Subcutaneous abdominal adipose tissue (tissue), 5 donors: ENCODE measurements around the gene CMKLR1.
A peak's percentile ranks its signal among the peaks of the same experiment; 100 is the strongest.

Source experiments
- H3K27ac ChIP-seq: one replicate; pipeline ENCODE4 v1.7.0; 2013; ENCODE audit warnings: low read depth, mild to moderate bottlenecking, inconsistent platforms, low read length, moderate library complexity
- H3K27me3 ChIP-seq, 5 donors: one replicate each; pipeline ENCODE4 v1.7.0; 2013; ENCODE audit warnings: low read length in 5 of 5, inconsistent platforms in 1 of 5; ENCODE audit not compliant: control insufficient read depth in 5 of 5, insufficient read depth in 4 of 5
- H3K36me3 ChIP-seq, 5 donors: one replicate each; pipeline ENCODE4 v1.7.0; 2013; ENCODE audit warnings: low read length in 5 of 5; ENCODE audit not compliant: control insufficient read depth in 5 of 5, insufficient read depth in 5 of 5
- H3K4me1 ChIP-seq, 5 donors: one replicate each; pipeline ENCODE4 v1.7.0; 2013; ENCODE audit warnings: low read length in 5 of 5, mild to moderate bottlenecking in 3 of 5, moderate library complexity in 1 of 5; ENCODE audit not compliant: control insufficient read depth in 5 of 5, insufficient read depth in 5 of 5
- H3K4me3 ChIP-seq, 5 donors: one replicate each; pipeline ENCODE4 v1.7.0; 2013; ENCODE audit warnings: low read length in 5 of 5, low read depth in 1 of 5
- H3K9ac ChIP-seq, 5 donors: one replicate each; pipeline ENCODE4 v1.7.0; 2013; ENCODE audit warnings: low read length in 5 of 5, mild to moderate bottlenecking in 4 of 5, moderate library complexity in 3 of 5
- H3K9me3 ChIP-seq, 5 donors: one replicate each; pipeline ENCODE4 v1.7.0; 2013; ENCODE audit warnings: low read length in 5 of 5; ENCODE audit not compliant: control insufficient read depth in 5 of 5
- donor health status: healthy.
- donor health status: healthy.
- donor health status: healthy.
- donor health status: healthy.
- donor health status: healthy.

Gene CMKLR1

GRCh38 chr12:108317308-108318234 lies 21.5 kb downstream of the CMKLR1 start:
- Histone ChIP-seq H3K27me3 (no peaks in the 10 kb centered on the region), H3K9ac (no peak overlapping the region), H3K4me3 (no peak overlapping the region), H3K9me3 (no peaks in the 10 kb centered on the region), H3K36me3 (peaks cover 0 to 6% (median 0%) of the 10 kb centered on the region in 5 donors), H3K27ac (no peak overlapping the region), H3K4me1 (peaks cover 2 to 59% (median 24%) of the 10 kb centered on the region in 5 donors)

GRCh38 chr12:108316176-108317086 lies 22.7 kb downstream of the CMKLR1 start:
- H3K4me1 ChIP-seq, result peaks cover 2 to 64% (median 26%) of the 10 kb centered on the region in 5 donors

DNA sequence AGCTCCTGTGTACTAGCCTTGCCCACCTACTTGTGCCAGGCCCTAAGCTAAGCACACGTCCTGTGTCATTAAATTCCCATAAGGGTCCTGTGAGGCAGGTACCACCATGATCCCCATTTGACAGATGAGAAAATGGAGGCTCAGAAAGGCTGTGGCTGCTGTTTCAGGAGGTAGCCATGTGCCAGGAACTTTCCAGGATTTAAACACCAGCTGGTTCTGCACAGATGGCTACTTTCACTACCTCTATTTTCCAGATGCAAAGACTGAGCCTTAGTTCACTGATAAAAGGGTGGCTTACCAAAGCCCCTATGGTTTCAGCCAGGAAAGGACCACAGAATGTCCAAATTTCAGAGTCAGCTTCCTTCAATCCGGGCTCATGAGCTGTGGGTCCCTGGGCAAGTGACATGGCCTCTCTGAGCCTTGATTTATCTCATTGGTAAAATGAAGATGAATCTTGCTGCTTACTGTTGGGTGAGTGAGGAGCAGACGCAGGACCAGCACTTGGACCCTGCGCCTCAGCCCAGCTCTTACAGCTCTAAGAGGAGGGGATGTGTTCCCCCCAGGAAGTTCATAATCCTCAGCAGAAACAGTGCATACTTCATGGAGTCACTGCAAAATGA lies 23.5 kb downstream of the CMKLR1 start:
- peaks cover 2 to 62% (median 26%) of the 10 kb centered on the region in 5 donors for H3K4me1 ChIP-seq
- no peak overlapping the region for H3K27ac ChIP-seq

More at GRCh38 chr12:108316176-108317086, 22.7 kb downstream of the CMKLR1 start:
- Histone ChIP-seq H3K36me3 (peaks cover 0 to 3% (median 0%) of the 10 kb centered on the region in 5 donors), H3K9ac (no peak overlapping the region), H3K4me3 (no peak overlapping the region), H3K9me3 (no peaks in the 10 kb centered on the region), H3K27me3 (no peaks in the 10 kb centered on the region), H3K27ac (no peak overlapping the region)

GRCh38 chr12:108313606-108314351 lies 25.3 kb downstream of the CMKLR1 start:
- Histone ChIP-seq H3K27ac (no peak overlapping the region), H3K9ac (no peak overlapping the region), H3K4me3 (no peak overlapping the region), H3K4me1 (peaks cover 3 to 72% (median 37%) of the 10 kb centered on the region in 5 donors), H3K36me3 (no peaks in the 10 kb centered on the region), H3K9me3 (no peaks in the 10 kb centered on the region), H3K27me3 (no peaks in the 10 kb centered on the region)

More for the DNA sequence above, 23.5 kb downstream of the CMKLR1 start:
- no peaks in the 10 kb centered on the region for H3K9me3 ChIP-seq
- H3K27me3 ChIP-seq, result no peaks in the 10 kb centered on the region
- H3K9ac ChIP-seq, result no peak overlapping the region
- H3K36me3 ChIP-seq, result peaks cover 0 to 3% (median 0%) of the 10 kb centered on the region in 5 donors
- no peak overlapping the region for H3K4me3 ChIP-seq

- Histone ChIP-seq H3K27me3 (peaks cover 0 to 2% (median 0%) of the 10 kb centered on the region in 5 donors), H3K4me1 (peaks cover 4 to 74% (median 42%) of the 10 kb centered on the region in 5 donors), H3K27ac (no peak overlapping the region), H3K36me3 (no peaks in the 10 kb centered on the region), H3K9me3 (no peaks in the 10 kb centered on the region), H3K9ac (peak overlapping the region in 1 of 5 donors; percentile 21), H3K4me3 (no peak overlapping the region)
Measured at GRCh38 chr12:108313241-108313605, 25.9 kb downstream of the CMKLR1 start.

DNA sequence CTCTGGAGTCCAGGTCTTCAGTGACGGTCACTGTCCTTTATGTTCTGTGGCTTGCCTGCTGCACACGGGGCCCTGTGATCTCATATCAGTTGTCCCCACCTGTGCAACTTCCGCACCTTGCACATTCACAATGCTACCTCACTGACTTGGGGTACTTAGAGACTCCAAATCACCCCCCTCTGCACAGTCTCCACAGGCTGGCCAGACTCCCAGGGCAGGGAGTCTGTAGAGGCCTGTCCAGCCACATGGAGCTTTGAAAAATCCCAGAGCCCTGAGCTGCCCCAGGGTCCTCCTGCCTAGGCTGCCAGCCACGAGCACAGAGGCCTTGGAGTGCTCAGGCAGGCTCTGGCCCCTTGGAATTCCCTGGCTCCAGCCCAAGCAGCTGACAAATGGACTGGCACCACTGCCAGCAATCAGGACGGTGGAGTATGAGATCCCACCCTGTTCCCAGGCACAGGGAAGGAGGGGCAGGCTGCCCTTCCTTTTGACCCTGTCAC lies 26.4 kb downstream of the CMKLR1 start:
- no peak overlapping the region for H3K27ac ChIP-seq
- peaks cover 7 to 79% (median 47%) of the 10 kb centered on the region in 5 donors for H3K4me1 ChIP-seq
- H3K4me3 ChIP-seq, result no peak overlapping the region
- H3K27me3 ChIP-seq, result peaks cover 0 to 2% (median 0%) of the 10 kb centered on the region in 5 donors
- peak overlapping the region in 1 of 5 donors; percentile 21 for H3K9ac ChIP-seq
- H3K9me3 ChIP-seq, result no peaks in the 10 kb centered on the region
- H3K36me3 ChIP-seq, result no peaks in the 10 kb centered on the region

- H3K9me3 ChIP-seq, result no peaks in the 10 kb centered on the region
- no peak overlapping the region for H3K4me3 ChIP-seq
- no peak overlapping the region for H3K9ac ChIP-seq
- H3K36me3 ChIP-seq, result no peaks in the 10 kb centered on the region
- no peak overlapping the region for H3K27ac ChIP-seq
- H3K4me1 ChIP-seq, result peaks cover 7 to 82% (median 53%) of the 10 kb centered on the region in 5 donors
- H3K27me3 ChIP-seq, result peaks cover 0 to 5% (median 2%) of the 10 kb centered on the region in 5 donors
Measured at GRCh38 chr12:108312073-108312659, 26.9 kb downstream of the CMKLR1 start.

DNA sequence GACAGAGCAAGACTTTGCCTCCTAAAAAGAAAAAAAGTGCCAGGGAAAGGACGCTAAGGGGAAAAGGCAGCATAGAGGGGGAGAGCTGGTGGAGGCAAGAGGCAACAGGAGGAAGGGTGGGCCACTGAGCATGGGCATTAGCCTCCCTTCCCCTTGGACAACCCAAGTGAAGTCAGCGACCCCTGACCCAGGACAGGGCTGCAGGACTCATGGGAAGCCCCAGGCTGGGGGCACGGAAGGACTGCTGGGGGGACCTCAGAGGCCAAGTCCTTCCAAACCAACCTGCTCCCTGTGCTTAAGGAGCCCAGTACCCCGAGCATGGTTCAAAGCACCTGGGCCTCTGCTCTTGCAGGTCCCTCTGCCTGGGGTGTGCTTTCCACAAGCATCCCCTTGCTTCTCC lies 27.5 kb downstream of the CMKLR1 start:
- Histone ChIP-seq H3K36me3 (no peaks in the 10 kb centered on the region), H3K4me1 (peaks cover 8 to 84% (median 58%) of the 10 kb centered on the region in 5 donors), H3K4me3 (no peak overlapping the region), H3K9me3 (no peaks in the 10 kb centered on the region), H3K27ac (no peak overlapping the region), H3K9ac (no peak overlapping the region), H3K27me3 (peaks cover 0 to 6% (median 2%) of the 10 kb centered on the region in 5 donors)

DNA sequence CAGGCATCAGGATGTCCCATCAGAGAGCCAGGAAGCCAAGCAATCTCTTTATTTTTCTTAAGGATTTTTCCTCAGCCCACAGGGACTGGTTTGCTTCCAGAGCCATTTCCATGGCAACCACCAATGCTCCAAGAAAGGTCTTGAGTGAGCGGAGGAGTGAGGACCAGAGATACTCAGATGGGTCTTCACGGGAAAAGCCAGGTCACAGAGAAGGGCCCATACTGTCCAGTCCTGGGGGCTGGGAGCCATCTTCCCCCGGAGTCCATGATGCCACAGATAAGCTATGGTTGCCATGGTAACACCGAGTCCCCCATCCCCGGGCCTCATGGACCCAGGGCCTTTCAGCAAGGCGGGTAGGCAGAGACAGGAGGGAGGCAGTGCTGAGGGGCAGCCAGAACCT lies 28.6 kb downstream of the CMKLR1 start:
- Histone ChIP-seq H3K9me3 (no peaks in the 10 kb centered on the region), H3K9ac (no peak overlapping the region), H3K4me1 (peaks cover 14 to 89% (median 65%) of the 10 kb centered on the region in 5 donors), H3K27me3 (peaks cover 0 to 11% (median 5%) of the 10 kb centered on the region in 5 donors), H3K27ac (no peak overlapping the region), H3K36me3 (no peaks in the 10 kb centered on the region), H3K4me3 (no peak overlapping the region)
